OCI-LY3 (cell line): Measurements from ENCODE around the gene FBP1.

Source experiments
- H2AFZ ChIP-seq: fragments of 200-600, 300-600 bp; shearing (Covaris generic); 2 replicates; pipeline ENCODE4 v1.6.0; 2014; ENCODE audit warnings: antibody characterized with exemption, low read depth, low read length
- H3K27ac ChIP-seq: fragments of 200-600, 300-600 bp; sonication (generic); 2 replicates; pipeline ENCODE4 v1.5.1; 2014; ENCODE audit warnings: mild to moderate bottlenecking, low read length, moderate library complexity, mixed read lengths
- H3K27me3 ChIP-seq: fragments of 200-600, 300-600 bp; sonication (generic); 2 replicates; pipeline ENCODE4 v1.6.1; 2014; ENCODE audit warnings: low read depth, low read length, mixed read lengths
- H3K36me3 ChIP-seq: fragments of 200-600, 300-600 bp; sonication (generic); replicated peaks from 2 replicates; pipeline ENCODE3; 2014; ENCODE audit warnings: low read depth, low read length, mixed read lengths
- H3K4me1 ChIP-seq: fragments of 300-600, 200-600 bp; sonication (generic); 2 replicates; pipeline ENCODE4 v1.6.1; 2014; ENCODE audit warnings: low read length, mixed read lengths
- H3K4me2 ChIP-seq: fragments of 200-600, 300-600 bp; sonication (generic); 2 replicates; pipeline ENCODE4 v1.6.1; 2014; ENCODE audit warnings: low read length, mixed read lengths
- H3K4me3 ChIP-seq: fragments of 300-600, 200-600 bp; sonication (generic); 2 replicates; pipeline ENCODE4 v1.5.1; 2014; ENCODE audit warnings: antibody characterized with exemption, mild to moderate bottlenecking, low read length, moderate library complexity
- H3K79me2 ChIP-seq: fragments of 300-600, 200-600 bp; shearing (Covaris generic); 2 replicates; pipeline ENCODE4 v1.6.1; 2014; ENCODE audit warnings: mild to moderate bottlenecking, low read length, mixed read lengths
- H3K9ac ChIP-seq: fragments of 300-600, 200-600 bp; shearing (Covaris generic); 2 replicates; pipeline ENCODE4 v1.6.0; 2014; ENCODE audit warnings: mild to moderate bottlenecking, low read length, moderate library complexity
- H3K9me3 ChIP-seq: fragments of 200-600, 300-600 bp; shearing (Covaris generic); 2 replicates; pipeline ENCODE4 v1.6.1; 2014; ENCODE audit warnings: low read length, mixed read lengths; ENCODE audit not compliant: insufficient read depth
- H4K20me1 ChIP-seq: fragments of 200-600, 300-600 bp; sonication (generic); 2 replicates; pipeline ENCODE4 v1.6.1; 2016; ENCODE audit warnings: low read length, mixed read lengths; ENCODE audit not compliant: insufficient read depth
- EZH2phosphoT487 ChIP-seq: fragments of 200-600 bp; shearing (Covaris generic); IDR thresholded peaks from 2 replicates; pipeline ENCODE4 v1.6.1; 2018; ENCODE audit warnings: antibody characterized with exemption, mixed run types, low read depth
- TF ChIP-seq, protein P1 (sequence below): fragments of 200-600, 300-600 bp; sonication (generic); IDR thresholded peaks from 2 replicates; pipeline ENCODE4 v1.5.1; 2014; ENCODE audit warnings: antibody characterized with exemption, low read length, low read depth

The FBP1 gene

GRCh38 chr9:94623253-94623652 is 16.1 kb downstream of the FBP1 start:
- Histone ChIP-seq H3K27me3 (no peaks in the 10 kb centered on the region), H3K4me1 (no peaks in the 10 kb centered on the region), H3K79me2 (no peaks in the 10 kb centered on the region), H3K9me3 (no peaks in the 10 kb centered on the region), H3K9ac (no peak overlapping the region), H4K20me1 (no peaks in the 10 kb centered on the region), H3K4me3 (no peak overlapping the region), H2AFZ (peak overlapping the region; percentile 77), H3K36me3 (no peaks in the 10 kb centered on the region), H3K27ac (no peak overlapping the region), H3K4me2 (no peak overlapping the region)
- TF ChIP-seq EZH2phosphoT487, result no peak
- TF ChIP-seq, protein P1, sequence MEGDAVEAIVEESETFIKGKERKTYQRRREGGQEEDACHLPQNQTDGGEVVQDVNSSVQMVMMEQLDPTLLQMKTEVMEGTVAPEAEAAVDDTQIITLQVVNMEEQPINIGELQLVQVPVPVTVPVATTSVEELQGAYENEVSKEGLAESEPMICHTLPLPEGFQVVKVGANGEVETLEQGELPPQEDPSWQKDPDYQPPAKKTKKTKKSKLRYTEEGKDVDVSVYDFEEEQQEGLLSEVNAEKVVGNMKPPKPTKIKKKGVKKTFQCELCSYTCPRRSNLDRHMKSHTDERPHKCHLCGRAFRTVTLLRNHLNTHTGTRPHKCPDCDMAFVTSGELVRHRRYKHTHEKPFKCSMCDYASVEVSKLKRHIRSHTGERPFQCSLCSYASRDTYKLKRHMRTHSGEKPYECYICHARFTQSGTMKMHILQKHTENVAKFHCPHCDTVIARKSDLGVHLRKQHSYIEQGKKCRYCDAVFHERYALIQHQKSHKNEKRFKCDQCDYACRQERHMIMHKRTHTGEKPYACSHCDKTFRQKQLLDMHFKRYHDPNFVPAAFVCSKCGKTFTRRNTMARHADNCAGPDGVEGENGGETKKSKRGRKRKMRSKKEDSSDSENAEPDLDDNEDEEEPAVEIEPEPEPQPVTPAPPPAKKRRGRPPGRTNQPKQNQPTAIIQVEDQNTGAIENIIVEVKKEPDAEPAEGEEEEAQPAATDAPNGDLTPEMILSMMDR, result peak; percentile 59

GRCh38 chr9:94622087-94622800 is 17.1 kb downstream of the FBP1 start:
- no peak overlapping the region for H3K4me3 ChIP-seq
- no peak overlapping the region for H3K27ac ChIP-seq
- H3K9ac ChIP-seq, result no peak overlapping the region
- no peak for TF ChIP-seq EZH2phosphoT487
- TF ChIP-seq, protein P1, result no peak
- no peaks in the 10 kb centered on the region for H3K79me2 ChIP-seq
- H2AFZ ChIP-seq, result no peak overlapping the region
- H3K4me2 ChIP-seq, result no peak overlapping the region
- 0 out of 2 replicates have a peak, but pooled peaks cover 2% of the 10 kb centered on the region for H3K27me3 ChIP-seq
- H4K20me1 ChIP-seq, result no peaks in the 10 kb centered on the region
- H3K4me1 ChIP-seq, result no peaks in the 10 kb centered on the region
- H3K36me3 ChIP-seq, result no peaks in the 10 kb centered on the region
- H3K9me3 ChIP-seq, result no peaks in the 10 kb centered on the region

- Histone ChIP-seq H2AFZ (no peak overlapping the region), H3K4me2 (no peak overlapping the region), H3K9me3 (no peaks in the 10 kb centered on the region), H3K4me3 (no peak overlapping the region), H3K27me3 (0 out of 2 replicates have a peak, but pooled peaks cover 2% of the 10 kb centered on the region), H3K9ac (no peak overlapping the region), H3K4me1 (no peaks in the 10 kb centered on the region), H4K20me1 (no peaks in the 10 kb centered on the region), H3K36me3 (no peaks in the 10 kb centered on the region), H3K27ac (no peak overlapping the region), H3K79me2 (no peaks in the 10 kb centered on the region)
- TF ChIP-seq EZH2phosphoT487, result no peak
- TF ChIP-seq, protein P1, result no peak
These were observed 20.3 kb downstream of the FBP1 start for GRCh38 chr9:94619026-94619425.

DNA sequence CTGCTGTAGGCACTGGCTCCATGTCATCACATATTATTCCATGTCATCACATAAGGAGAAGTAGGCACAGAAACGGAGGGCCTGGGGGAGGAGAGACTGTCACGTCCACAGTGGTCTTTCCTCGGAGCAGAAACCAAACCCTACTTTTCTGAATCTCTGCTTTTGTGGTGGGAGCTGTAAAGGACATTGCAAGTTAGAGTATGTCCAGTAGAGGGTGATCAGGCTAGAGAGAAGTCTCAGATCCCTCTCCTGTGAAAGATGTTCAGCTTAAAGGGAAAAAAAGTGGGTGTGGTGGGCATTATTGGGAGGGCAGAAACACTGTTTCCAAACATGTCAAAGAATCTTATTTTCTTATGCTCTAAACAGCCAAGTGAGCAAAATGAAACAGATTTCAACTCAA is 26.3 kb downstream of the FBP1 start:
- no peaks in the 10 kb centered on the region for H4K20me1 ChIP-seq
- no peak overlapping the region for H3K4me3 ChIP-seq
- H3K27me3 ChIP-seq, result peaks cover 28% of the 10 kb centered on the region
- H2AFZ ChIP-seq, result no peak overlapping the region
- no peaks in the 10 kb centered on the region for H3K9me3 ChIP-seq
- TF ChIP-seq EZH2phosphoT487, result no peak
- TF ChIP-seq, protein P1, result peak; percentile 8; the same call in 1 of the 2 replicates
- no peak overlapping the region for H3K27ac ChIP-seq
- H3K36me3 ChIP-seq, result no peaks in the 10 kb centered on the region
- no peaks in the 10 kb centered on the region for H3K79me2 ChIP-seq
- peaks cover 2% of the 10 kb centered on the region; the same call in 1 of the 2 replicates for H3K4me1 ChIP-seq
- no peak overlapping the region for H3K4me2 ChIP-seq
- no peak overlapping the region for H3K9ac ChIP-seq
